GM18951 (cell line): ENCODE measurements around the gene HCRTR2.

Experiments used
- POLR2A ChIP-seq: IDR thresholded peaks from 4 replicates; pipeline ENCODE4 v1.6.1; 2011; ENCODE audit warnings: mild to moderate bottlenecking; ENCODE audit not compliant: insufficient read length, insufficient read depth; ENCODE audit errors: extremely low read depth
- in situ Hi-C: fragments of 300-500 bp; cut with MboI; formaldehyde crosslinking; loops from one replicate; pipeline ENCODE4 v1.12.0; 2022; ENCODE audit warnings: low sequenced_read_pairs, mixed read lengths, inconsistent platforms; ENCODE audit not compliant: unreplicated experiment

The HCRTR2 gene

DNA sequence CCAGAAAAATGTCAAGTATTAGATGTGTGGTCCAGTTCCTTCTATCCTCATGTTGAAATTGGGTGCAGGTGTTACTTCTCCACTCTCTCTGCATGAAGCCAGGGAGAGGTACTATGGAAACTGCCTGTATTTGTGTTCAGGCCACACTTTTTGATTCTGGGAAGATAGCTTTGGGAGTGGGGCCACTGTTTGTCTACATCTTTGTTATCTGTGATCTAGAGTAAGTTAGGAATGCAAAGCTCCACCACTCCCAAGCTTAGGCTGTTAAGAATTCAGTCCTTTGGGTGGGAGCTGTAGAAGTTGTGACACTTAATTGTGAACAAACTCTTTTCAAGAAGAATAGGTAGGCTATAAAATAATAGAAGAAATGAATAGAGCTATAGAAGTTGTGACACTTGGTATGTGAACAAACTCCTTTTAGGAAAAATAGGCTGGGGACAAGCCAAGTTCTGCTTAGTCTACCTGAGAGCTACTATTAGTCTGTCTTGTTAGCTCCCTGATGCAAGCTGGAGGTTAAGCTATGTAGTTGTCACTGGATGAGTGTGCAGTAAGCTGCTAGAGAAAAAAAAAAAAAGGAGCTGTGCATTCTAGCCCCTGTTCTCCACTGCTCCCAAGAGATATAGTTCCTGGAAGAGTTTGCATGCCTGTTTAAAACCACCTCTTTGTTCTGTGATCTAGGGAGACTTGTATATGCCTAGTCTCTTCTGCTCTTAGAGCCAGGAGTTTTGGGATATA lies 145.8 kb downstream of the HCRTR2 start:
- in situ Hi-C loops = no loop called here
- no peak for TF ChIP-seq POLR2A

DNA sequence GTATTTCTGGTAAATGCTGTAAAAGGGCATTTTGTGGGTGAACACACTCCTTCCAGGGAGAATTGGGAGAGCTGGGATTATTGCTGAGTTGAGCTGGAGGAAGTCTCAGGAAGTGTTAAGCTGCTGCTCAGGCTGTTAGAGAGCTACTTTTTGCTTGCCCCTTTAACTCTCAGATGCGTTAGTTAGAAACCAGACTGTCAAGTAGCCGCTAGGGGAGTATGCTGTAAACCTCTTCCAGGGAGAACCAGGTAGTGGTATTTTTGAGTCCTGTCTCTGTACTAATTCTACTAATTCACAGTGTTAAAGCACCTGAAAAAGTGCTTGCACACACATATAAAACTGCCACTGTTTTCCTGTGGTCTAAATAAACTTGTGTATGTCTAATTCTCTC lies 146.4 kb downstream of the HCRTR2 start:
- in situ Hi-C loops = no loop called here
- no peak for TF ChIP-seq POLR2A

DNA sequence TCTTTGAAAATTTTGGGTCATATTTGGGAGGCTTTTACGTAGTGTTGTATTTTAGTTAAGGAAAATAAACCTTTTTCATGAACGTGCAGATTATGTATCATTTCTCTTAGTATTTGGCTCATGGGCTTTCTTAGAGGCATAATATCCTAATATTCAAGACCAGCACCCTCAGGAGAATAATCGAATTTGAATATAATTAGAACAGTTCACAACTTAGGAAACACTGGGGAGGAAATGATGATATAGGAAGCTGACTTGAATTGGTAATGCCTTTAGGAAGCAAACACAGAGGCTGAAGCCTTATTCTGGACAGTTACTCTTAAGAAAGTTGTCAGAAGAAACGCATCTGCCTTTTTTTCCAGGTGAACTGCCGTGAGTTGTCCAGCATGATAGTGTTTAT lies 152.9 kb downstream of the HCRTR2 start, which contains the start of gene GFRAL:
TSS of gene GFRAL (plus strand) at position 301 of the 400 bp plus-strand sequence. CDS start at position 387, 86 bp downstream.
- in situ Hi-C loops = no loop called here
- TF ChIP-seq POLR2A = no peak
